Fibroblast of lung (primary cell): ENCODE results near the gene APBB1IP. TPM values are rescaled to one million over a fixed set of nuclear protein-coding genes. Genes with fewer than 3 reads are reported as not detected.

Source experiments
- DNase-seq, 2 donors: peaks; one replicate each; pipeline versions ENCODE4 v3.0.0 to v3.0.0-alpha.2; 2010; ENCODE audit warnings: low read depth in 2 of 2
- H2AFZ ChIP-seq: 2 replicates; pipeline ENCODE4 v1.5.1; 2012; ENCODE audit warnings: low read length, control low read depth, inconsistent platforms
- H3K27ac ChIP-seq: 2 replicates; pipeline ENCODE4 v1.5.1; 2011; ENCODE audit warnings: low read length, control low read depth; ENCODE audit not compliant: insufficient read depth
- H3K27me3 ChIP-seq: 2 replicates; pipeline ENCODE4 v1.5.1; 2011; ENCODE audit warnings: mild to moderate bottlenecking, low read length; ENCODE audit not compliant: control insufficient read depth, insufficient read depth
- H3K36me3 ChIP-seq: 2 replicates; pipeline ENCODE4 v1.5.1; 2011; ENCODE audit warnings: low read length; ENCODE audit not compliant: control insufficient read depth, insufficient read depth
- H3K4me1 ChIP-seq: 2 replicates; pipeline ENCODE4 v1.5.1; 2011; ENCODE audit warnings: low read length; ENCODE audit not compliant: control insufficient read depth, insufficient read depth; ENCODE audit errors: extremely low read depth
- H3K4me2 ChIP-seq: 2 replicates; pipeline ENCODE4 v1.5.1; 2011; ENCODE audit warnings: low read length, control low read depth; ENCODE audit not compliant: insufficient read depth; ENCODE audit errors: extremely low read depth
- H3K4me3 ChIP-seq, 4 experiments: fragments of 200-600 bp in 1 of 4; sonication (generic) in 1 of 4; replicated peaks in 1 of 4; 2 replicates each; pipeline ENCODE4 v1.5.1; 2011 to 2016; ENCODE audit warnings: low read length in 4 of 4, low read depth in 3 of 4, mild to moderate bottlenecking in 3 of 4, control low read depth in 2 of 4, inconsistent platforms in 1 of 4, mixed read lengths in 1 of 4; ENCODE audit not compliant: insufficient read depth in 1 of 4; ENCODE audit errors: control extremely low read depth in 1 of 4
- H3K79me2 ChIP-seq: 2 replicates; pipeline ENCODE4 v1.5.1; 2012; ENCODE audit warnings: mild to moderate bottlenecking, low read length, inconsistent platforms; ENCODE audit not compliant: control insufficient read depth, insufficient read depth
- H3K9ac ChIP-seq: 2 replicates; pipeline ENCODE4 v1.5.1; 2011; ENCODE audit warnings: mild to moderate bottlenecking, low read length, control low read depth; ENCODE audit not compliant: insufficient read depth
- H3K9me3 ChIP-seq: 2 replicates; pipeline ENCODE4 v1.5.1; 2012; ENCODE audit warnings: low read depth, low read length; ENCODE audit not compliant: control insufficient read depth, insufficient read depth
- H4K20me1 ChIP-seq: 2 replicates; pipeline ENCODE4 v1.5.1; 2011; ENCODE audit warnings: low read length; ENCODE audit not compliant: control insufficient read depth, insufficient read depth; ENCODE audit errors: extremely low read depth
- EZH2 ChIP-seq: IDR thresholded peaks from 2 replicates; pipeline ENCODE4 v1.5.1; 2012; ENCODE audit warnings: low read length, control low read depth, mild to moderate bottlenecking; ENCODE audit errors: missing control alignments
- polyA plus RNA-seq, 2 donors: library from polyadenylated mRNA; depleted of rRNA in 1 of 2; stranded (reverse) in 1 of 2; unstranded in 1 of 2; fragments of >200 nt; gene quantifications; 2 replicates each; pipeline ENCODE4 v1.2.1, GENCODE V29; 2011 to 2012; ENCODE audit warnings: missing spikeins in 1 of 2
- total RNA-seq: library from RNA; depleted of rRNA; stranded (reverse); fragments of >200 nt; gene quantifications from 2 replicates; pipeline ENCODE4 v1.2.1, GENCODE V29; 2014
- TF ChIP-seq, protein P1 (sequence below), 2 donors: IDR thresholded peaks in 1 of 2; conservative IDR thresholded peaks in 1 of 2; 1 replicate in 1 of 2; 2 replicates in 1 of 2; pipeline ENCODE4 v1.5.1; 2011 to 2012; ENCODE audit warnings: low read length in 2 of 2, control low read depth in 1 of 2, inconsistent platforms in 1 of 2, low read depth in 1 of 2, mild to moderate bottlenecking in 1 of 2

The APBB1IP gene
- total and polyA plus RNA-seq, 2 donors (not counting 1 experiment from before 2014, with no cell fraction given), result 1.5 TPM

- DNase-seq, result no peak
- H4K20me1 ChIP-seq, result no peaks in the 10 kb centered on the region
- H3K36me3 ChIP-seq, result no peaks in the 10 kb centered on the region
- no peaks in the 10 kb centered on the region for H3K9me3 ChIP-seq
- no peak overlapping the region for H3K4me2 ChIP-seq
- H3K4me1 ChIP-seq, result no peaks in the 10 kb centered on the region
- no peaks in the 10 kb centered on the region for H3K27me3 ChIP-seq
- no peak overlapping the region for H3K27ac ChIP-seq
- H3K4me3 ChIP-seq, result no peak overlapping the region
- H3K9ac ChIP-seq, result no peak overlapping the region
- H2AFZ ChIP-seq, result no peak overlapping the region
- no peak for TF ChIP-seq EZH2
- TF ChIP-seq, protein P1, sequence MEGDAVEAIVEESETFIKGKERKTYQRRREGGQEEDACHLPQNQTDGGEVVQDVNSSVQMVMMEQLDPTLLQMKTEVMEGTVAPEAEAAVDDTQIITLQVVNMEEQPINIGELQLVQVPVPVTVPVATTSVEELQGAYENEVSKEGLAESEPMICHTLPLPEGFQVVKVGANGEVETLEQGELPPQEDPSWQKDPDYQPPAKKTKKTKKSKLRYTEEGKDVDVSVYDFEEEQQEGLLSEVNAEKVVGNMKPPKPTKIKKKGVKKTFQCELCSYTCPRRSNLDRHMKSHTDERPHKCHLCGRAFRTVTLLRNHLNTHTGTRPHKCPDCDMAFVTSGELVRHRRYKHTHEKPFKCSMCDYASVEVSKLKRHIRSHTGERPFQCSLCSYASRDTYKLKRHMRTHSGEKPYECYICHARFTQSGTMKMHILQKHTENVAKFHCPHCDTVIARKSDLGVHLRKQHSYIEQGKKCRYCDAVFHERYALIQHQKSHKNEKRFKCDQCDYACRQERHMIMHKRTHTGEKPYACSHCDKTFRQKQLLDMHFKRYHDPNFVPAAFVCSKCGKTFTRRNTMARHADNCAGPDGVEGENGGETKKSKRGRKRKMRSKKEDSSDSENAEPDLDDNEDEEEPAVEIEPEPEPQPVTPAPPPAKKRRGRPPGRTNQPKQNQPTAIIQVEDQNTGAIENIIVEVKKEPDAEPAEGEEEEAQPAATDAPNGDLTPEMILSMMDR (conservative IDR thresholded peaks at IDR 0.05 in 1 of 2, IDR thresholded peaks at IDR 0.05 in 1 of 2; ENCODE audit: low read depth in 1 of 2, low read length in 2 of 2), result no peak
- no peaks in the 10 kb centered on the region for H3K79me2 ChIP-seq
Observed at GRCh38 chr10:26505491-26505890, 67.3 kb downstream of the APBB1IP start.

DNA sequence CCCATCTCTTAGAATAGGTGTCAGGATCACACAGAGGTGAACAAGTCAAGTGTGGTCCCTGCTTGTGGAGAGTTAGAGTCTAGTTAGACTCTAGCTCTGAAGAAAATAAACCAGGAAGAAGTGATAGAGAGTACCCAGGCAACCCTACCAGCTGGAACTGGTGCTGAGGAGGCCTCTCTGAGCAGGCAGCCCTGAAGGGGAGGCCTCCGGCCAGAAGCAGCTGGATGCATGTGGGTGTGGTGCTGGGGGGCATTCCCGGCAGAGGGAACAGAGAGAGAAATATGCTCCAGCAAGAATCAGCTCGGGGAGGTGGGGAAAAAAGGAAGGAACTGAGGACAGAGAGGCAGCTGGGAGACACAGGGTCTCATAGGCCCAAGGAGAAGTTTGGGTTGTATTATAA is 68.6 kb downstream of the APBB1IP start:
- Histone ChIP-seq H3K9me3 (no peaks in the 10 kb centered on the region), H3K36me3 (no peaks in the 10 kb centered on the region), H2AFZ (no peak overlapping the region), H3K9ac (no peak overlapping the region), H4K20me1 (no peaks in the 10 kb centered on the region), H3K4me1 (no peaks in the 10 kb centered on the region), H3K79me2 (no peaks in the 10 kb centered on the region), H3K27me3 (no peaks in the 10 kb centered on the region), H3K27ac (no peak overlapping the region), H3K4me3 (no peak overlapping the region), H3K4me2 (no peak overlapping the region)
- no peak for DNase-seq
- no peak for TF ChIP-seq EZH2
- TF ChIP-seq, protein P1 (conservative IDR thresholded peaks at IDR 0.05 in 1 of 2, IDR thresholded peaks at IDR 0.05 in 1 of 2; ENCODE audit: low read depth in 1 of 2, low read length in 2 of 2), result no peak

GRCh38 chr10:26507441-26507840 is 69.3 kb downstream of the APBB1IP start:
- Histone ChIP-seq H3K4me3 (no peak overlapping the region), H3K27ac (no peak overlapping the region)

More at GRCh38 chr10:26507441-26507840, 69.3 kb downstream of the APBB1IP start:
- no peaks in the 10 kb centered on the region for H3K9me3 ChIP-seq
- H3K36me3 ChIP-seq, result no peaks in the 10 kb centered on the region
- H2AFZ ChIP-seq, result no peak overlapping the region
- TF ChIP-seq, protein P1 (conservative IDR thresholded peaks at IDR 0.05 in 1 of 2, IDR thresholded peaks at IDR 0.05 in 1 of 2; ENCODE audit: low read depth in 1 of 2, low read length in 2 of 2), result no peak
- no peak for TF ChIP-seq EZH2
- no peaks in the 10 kb centered on the region for H3K79me2 ChIP-seq
- H3K4me2 ChIP-seq, result no peak overlapping the region
- DNase-seq, result no peak
- no peak overlapping the region for H3K9ac ChIP-seq
- no peaks in the 10 kb centered on the region for H4K20me1 ChIP-seq
- H3K27me3 ChIP-seq, result no peaks in the 10 kb centered on the region
- H3K4me1 ChIP-seq, result no peaks in the 10 kb centered on the region
